H1 (cell line): Measurements from ENCODE around the gene DGCR8. TPM values are rescaled to one million over a fixed set of nuclear protein-coding genes. Genes with fewer than 3 reads are reported as not detected.

Experiments
- CTCF ChIA-PET: fragments of 300-600 bp; sonication (Branson Sonifier 250); formaldehyde crosslinking; loops from one replicate; lab custom pipeline; 2021; ENCODE audit not compliant: partially characterized antibody; lab: Charles Lee
- POLR2A ChIA-PET: fragments of 300-600 bp; sonication (Branson Sonifier 250); formaldehyde crosslinking; loops from one replicate; lab custom pipeline; 2021; ENCODE audit warnings: inconsistent platforms; ENCODE audit not compliant: partially characterized antibody; lab: Charles Lee
- DNase-seq, 2 experiments: peaks; one replicate each; pipeline versions ENCODE4 v3.0.0 to v3.0.0-alpha.2; 2010 to 2022; ENCODE audit warnings: low spot score in 2 of 2, low read depth in 1 of 2, mixed read lengths in 1 of 2
- FAIRE-seq: peaks from 2 replicates; lab custom pipeline; 2011; peaks lifted over from hg19 to GRCh38; lab: Jason Lieb, UNC
- H2AFZ ChIP-seq: 2 replicates; pipeline ENCODE4 v1.8.1; 2012; ENCODE audit warnings: low read length, inconsistent platforms
- H2AK5ac ChIP-seq: 2 replicates; pipeline ENCODE4 v1.6.1; 2013; ENCODE audit warnings: low read depth, low read length
- H2BK120ac ChIP-seq: replicated peaks from 2 replicates; pipeline ENCODE3; 2013; ENCODE audit warnings: low read depth, low read length, inconsistent platforms
- H2BK12ac ChIP-seq: 2 replicates; pipeline ENCODE4 v1.6.1; 2013; ENCODE audit warnings: low read depth, low read length
- H2BK15ac ChIP-seq: 2 replicates; pipeline ENCODE4 v1.6.1; 2013; ENCODE audit warnings: low read length
- H2BK20ac ChIP-seq: 2 replicates; pipeline ENCODE4 v1.6.1; 2013; ENCODE audit warnings: low read length
- H2BK5ac ChIP-seq: 2 replicates; pipeline ENCODE4 v1.6.1; 2013; ENCODE audit warnings: low read depth, low read length
- H3K14ac ChIP-seq: 2 replicates; pipeline ENCODE4 v1.6.1; 2013; ENCODE audit warnings: inconsistent platforms; ENCODE audit not compliant: insufficient read length
- H3K18ac ChIP-seq: 2 replicates; pipeline ENCODE4 v1.6.1; 2013; ENCODE audit warnings: low read length; ENCODE audit errors: extremely low read depth
- H3K23ac ChIP-seq: 2 replicates; pipeline ENCODE4 v1.6.1; 2013; ENCODE audit warnings: inconsistent platforms; ENCODE audit not compliant: insufficient read length
- H3K23me2 ChIP-seq: 2 replicates; pipeline ENCODE4 v1.6.1; 2013; ENCODE audit warnings: low read depth, low read length
- H3K27ac ChIP-seq: 2 replicates; pipeline ENCODE4 v1.6.1; 2011; ENCODE audit warnings: low read depth, low read length, inconsistent platforms
- H3K27me3 ChIP-seq, 4 experiments: replicated peaks in 1 of 4; 1 replicate in 1 of 4; 2 replicates in 3 of 4; pipeline versions ENCODE4 v1.6.1 to v1.8.1; 2011 to 2013; ENCODE audit warnings: low read length in 3 of 4, mild to moderate bottlenecking in 3 of 4, inconsistent platforms in 2 of 4, mixed read lengths in 2 of 4, moderate library complexity in 1 of 4; ENCODE audit not compliant: control insufficient read depth in 3 of 4, insufficient read depth in 3 of 4; ENCODE audit errors: extremely low read depth in 1 of 4
- H3K36me3 ChIP-seq, 4 experiments: 2 replicates each; pipeline versions ENCODE4 v1.6.1 to v1.8.1; 2011 to 2013; ENCODE audit warnings: mild to moderate bottlenecking in 4 of 4, low read length in 3 of 4, moderate library complexity in 2 of 4, control low read depth in 1 of 4, inconsistent platforms in 1 of 4; ENCODE audit not compliant: insufficient read depth in 4 of 4, control insufficient read depth in 2 of 4
- H3K4ac ChIP-seq: replicated peaks from 2 replicates; pipeline ENCODE3; 2013; ENCODE audit warnings: low read length, low read depth, mixed read lengths, inconsistent platforms; ENCODE audit not compliant: insufficient read length
- H3K4me1 ChIP-seq, 4 experiments: replicated peaks in 1 of 4; 1 replicate in 1 of 4; 2 replicates in 3 of 4; pipeline versions ENCODE4 v1.6.1 to v1.8.1; 2011 to 2013; ENCODE audit warnings: low read length in 3 of 4, inconsistent platforms in 2 of 4, mixed read lengths in 1 of 4; ENCODE audit not compliant: insufficient read depth in 4 of 4, control insufficient read depth in 3 of 4
- H3K4me2 ChIP-seq, 2 experiments: 2 replicates each; pipeline versions ENCODE4 v1.6.1 to v1.8.1; 2011 to 2013; ENCODE audit warnings: low read depth in 2 of 2, low read length in 2 of 2, control low read depth in 1 of 2, inconsistent platforms in 1 of 2, mild to moderate bottlenecking in 1 of 2; ENCODE audit not compliant: insufficient read depth in 1 of 2
- H3K4me3 ChIP-seq, 4 experiments: fragments of 200-600, 300-600 bp in 1 of 4; sonication (generic), shearing (Covaris generic), sonication (Bioruptor Twin) in 1 of 4; 2 replicates each; pipeline versions ENCODE4 v1.5.1 to v1.8.1; 2011 to 2016; ENCODE audit warnings: low read length in 4 of 4, low read depth in 3 of 4, control low read depth in 2 of 4, inconsistent platforms in 2 of 4, mild to moderate bottlenecking in 2 of 4, mixed read lengths in 1 of 4, moderate library complexity in 1 of 4; ENCODE audit not compliant: insufficient read depth in 2 of 4; ENCODE audit errors: extremely low read depth in 1 of 4
- H3K56ac ChIP-seq: replicated peaks from 2 replicates; pipeline ENCODE3; 2013; ENCODE audit warnings: low read depth, mild to moderate bottlenecking, mixed read lengths, low read length, inconsistent platforms; ENCODE audit not compliant: insufficient read length
- H3K79me1 ChIP-seq: 2 replicates; pipeline ENCODE4 v1.6.1; 2013; ENCODE audit warnings: low read depth, low read length, control low read depth
- H3K79me2 ChIP-seq, 2 experiments: 2 replicates each; pipeline versions ENCODE4 v1.6.1 to v1.8.1; 2012 to 2013; ENCODE audit warnings: low read length in 2 of 2, mild to moderate bottlenecking in 2 of 2, inconsistent platforms in 1 of 2; ENCODE audit not compliant: insufficient read depth in 2 of 2, control insufficient read depth in 1 of 2
- H3K9ac ChIP-seq, 4 experiments: replicated peaks in 1 of 4; 1 replicate in 1 of 4; 2 replicates in 3 of 4; pipeline versions ENCODE4 v1.6.1 to v1.8.1; 2011 to 2013; ENCODE audit warnings: low read depth in 3 of 4, low read length in 3 of 4, control low read depth in 2 of 4, mild to moderate bottlenecking in 2 of 4, moderate library complexity in 2 of 4, inconsistent platforms in 1 of 4; ENCODE audit errors: extremely low read depth in 1 of 4
- H3K9me3 ChIP-seq, 2 experiments: 2 replicates each; pipeline versions ENCODE4 v1.6.1 to v1.8.1; 2012 to 2013; ENCODE audit warnings: mild to moderate bottlenecking in 2 of 2, moderate library complexity in 2 of 2, control low read depth in 1 of 2, inconsistent platforms in 1 of 2, low read depth in 1 of 2, low read length in 1 of 2, mixed read lengths in 1 of 2; ENCODE audit not compliant: insufficient read depth in 2 of 2
- H4K20me1 ChIP-seq, 2 experiments: replicated peaks in 1 of 2; 2 replicates each; pipeline versions ENCODE3 to v1.8.1; 2011 to 2013; ENCODE audit warnings: inconsistent platforms in 2 of 2, low read length in 2 of 2, mild to moderate bottlenecking in 1 of 2; ENCODE audit not compliant: insufficient read depth in 2 of 2, control insufficient read depth in 1 of 2
- H4K5ac ChIP-seq: 2 replicates; pipeline ENCODE4 v1.6.1; 2013; ENCODE audit warnings: low read length, low read depth, mixed read lengths, inconsistent platforms; ENCODE audit not compliant: insufficient read length
- H4K8ac ChIP-seq: 2 replicates; pipeline ENCODE4 v1.8.0; 2013; ENCODE audit warnings: mild to moderate bottlenecking, moderate library complexity, low read length, inconsistent platforms; ENCODE audit not compliant: insufficient read depth; ENCODE audit errors: extremely low read depth
- H4K91ac ChIP-seq: replicated peaks from 2 replicates; pipeline ENCODE3; 2013; ENCODE audit warnings: low read length, mixed read lengths, inconsistent platforms; ENCODE audit not compliant: insufficient read length
- BCL11A ChIP-seq, 2 experiments: IDR thresholded peaks; one replicate each; pipeline ENCODE4 v1.6.1; 2011; ENCODE audit warnings: low read depth in 2 of 2, low read length in 2 of 2, mild to moderate bottlenecking in 2 of 2
- CTCF ChIP-seq, 3 experiments: IDR thresholded peaks; 1 replicate in 2 of 3; 2 replicates in 1 of 3; pipeline versions ENCODE4 v1.5.1 to v1.6.1; 2011; ENCODE audit warnings: low read length in 3 of 3, mild to moderate bottlenecking in 3 of 3, inconsistent platforms in 2 of 3, low read depth in 1 of 3, moderate library complexity in 1 of 3; ENCODE audit not compliant: insufficient read depth in 1 of 3; ENCODE audit errors: control extremely low read depth in 1 of 3
- GTF2F1 ChIP-seq: IDR thresholded peaks from 2 replicates; pipeline ENCODE4 v1.6.1; 2012; ENCODE audit warnings: low read depth, low read length, improper control_type of control experiment, borderline replicate concordance
- MAFK ChIP-seq: IDR thresholded peaks from 2 replicates; pipeline ENCODE4 v1.6.1; 2012; ENCODE audit warnings: low read depth, mild to moderate bottlenecking, improper control_type of control experiment, low read length
- NANOG ChIP-seq: IDR thresholded peaks from 2 replicates; pipeline ENCODE4 v1.6.1; 2011; ENCODE audit warnings: low read length, low read depth, mild to moderate bottlenecking, inconsistent platforms; ENCODE audit not compliant: insufficient read depth, poor library complexity, severe bottlenecking
- RXRA ChIP-seq: IDR thresholded peaks from 2 replicates; pipeline ENCODE4 v1.6.1; 2011; ENCODE audit warnings: low read depth, mild to moderate bottlenecking, low read length, moderate library complexity; ENCODE audit not compliant: insufficient read depth
- SAP30 ChIP-seq: fragments of 300-600 bp; sonication (generic); IDR thresholded peaks from 2 replicates; pipeline ENCODE4 v1.7.1; 2012; ENCODE audit warnings: low read length, moderate library complexity, mild to moderate bottlenecking, inconsistent platforms; ENCODE audit not compliant: insufficient read depth, insufficient replicate concordance
- SIX5 ChIP-seq: IDR thresholded peaks from 2 replicates; pipeline ENCODE4 v1.6.1; 2011; ENCODE audit warnings: mild to moderate bottlenecking, low read depth, low read length
- TEAD4 ChIP-seq: IDR thresholded peaks from 2 replicates; pipeline ENCODE4 v1.6.1; 2012; ENCODE audit warnings: low read depth, low read length, inconsistent platforms, mixed read lengths
- WGBS, 2 experiments: shearing (Covaris generic) in 1 of 2; methylation state at CpG; one replicate each; pipeline versions ENCODE4 v1.1.6 to v1.1.7; 2013 to 2015; ENCODE audit warnings: low lambda C conversion rate in 2 of 2, mixed read lengths in 2 of 2, inconsistent platforms in 1 of 2, low coverage in 1 of 2, missing lambda C conversion rate in 1 of 2; ENCODE audit not compliant: insufficient replicate concordance in 2 of 2, insufficient coverage in 1 of 2, insufficient read length in 1 of 2; ENCODE audit errors: extremely low coverage in 1 of 2, missing lambda C conversion rate in 1 of 2; 5-methylcytosine and 5-hydroxymethylcytosine counted together
- polyA plus RNA-seq, 7 experiments: library from polyadenylated mRNA; depleted of rRNA in 3 of 7; stranded (reverse) in 5 of 7; unstranded in 2 of 7; fragments of >200 nt in 5 of 7; fragments of 200-250 nt in 2 of 7; gene quantifications; 1 replicate in 5 of 7; 2 replicates in 1 of 7; 4 replicates in 1 of 7; pipeline versions ENCODE4 v1.2.1 to v1.2.3, GENCODE V29; 2011 to 2013; ENCODE audit warnings: missing spikeins in 2 of 7, mixed read lengths in 2 of 7
- total RNA-seq: library from RNA; stranded (reverse); fragmentation: NEBNext Ultra II Directional; extraction: Animal tissue kit (Norgen Biotek cat#: 25700); gene quantifications from 2 replicates; pipeline ENCODE4 v1.2.1, GENCODE V29; 2021
- TF ChIP-seq, protein P1 (sequence below): IDR thresholded peaks from 2 replicates; pipeline ENCODE4 v1.6.1; 2011; ENCODE audit warnings: low read length, improper control_type of control experiment

Gene DGCR8
- total and polyA plus RNA-seq, 2 of the 8 experiments (the other 6 are each of a cell fraction or from before 2014, with no cell fraction given): 23.7 to 43.7 TPM

DNA sequence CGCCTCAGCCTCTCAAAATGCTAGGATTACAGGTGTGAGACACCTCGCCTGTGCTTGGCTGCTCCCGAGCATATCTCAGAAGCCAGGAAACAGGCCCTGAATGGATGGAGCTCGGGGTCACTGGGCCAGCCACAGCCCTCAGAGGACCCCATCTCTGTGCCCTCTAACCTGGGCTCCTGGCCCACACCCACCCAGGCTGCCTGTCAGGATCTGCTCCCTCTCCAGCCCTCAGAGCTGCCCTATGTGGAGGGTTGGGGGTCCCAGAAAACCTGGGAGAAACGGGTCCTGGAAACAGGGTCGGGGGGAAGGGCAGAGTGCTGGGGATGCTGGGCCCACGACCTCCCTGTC lies 76.0 kb downstream of the DGCR8 start:
- H3K56ac ChIP-seq: no peak overlapping the region
- H3K9me3 ChIP-seq: no peaks in the 10 kb centered on the region
- H3K4me3 ChIP-seq: no peak overlapping the region
- H3K27ac ChIP-seq: no peak overlapping the region
- ChIA-PET POLR2A (no interaction called here), CTCF (interaction anchor here (1.0 to 7.7 kb wide), 9 partner anchors 12 to 132 kb away, joined by 3 to 98 read pairs (median 11); no protein-coding TSS in a partner anchor)
- DNase-seq: no peak
- peak overlapping the region; percentile 40 for H4K91ac ChIP-seq
- H3K27me3 ChIP-seq: no peaks in the 10 kb centered on the region
- no peak overlapping the region for H4K8ac ChIP-seq
- H3K79me1 ChIP-seq: no peaks in the 10 kb centered on the region
- WGBS, 2 experiments: 79% methylated on average over 7 of the region's 7 CpGs; no CpG with 5 or more reads in 1 of the 2 experiments
- no peak overlapping the region for H2BK5ac ChIP-seq
- H4K5ac ChIP-seq: no peak overlapping the region
- H3K23me2 ChIP-seq: no peaks in the 10 kb centered on the region
- H3K9ac ChIP-seq: no peak overlapping the region
- H3K14ac ChIP-seq: no peak overlapping the region
- H2BK15ac ChIP-seq: no peak overlapping the region
- no peak overlapping the region for H3K4ac ChIP-seq
- no peak overlapping the region for H3K23ac ChIP-seq
- no peak overlapping the region for H2BK120ac ChIP-seq
- H2AK5ac ChIP-seq: no peak overlapping the region
- H2BK20ac ChIP-seq: no peak overlapping the region
- no peak overlapping the region for H3K18ac ChIP-seq
- peaks cover 0 to 7% (median 4%) of the 10 kb centered on the region in 4 experiments; a peak in 4 of 7 replicates for H3K4me1 ChIP-seq
- no peaks in the 10 kb centered on the region for H4K20me1 ChIP-seq
- H3K4me2 ChIP-seq: no peak overlapping the region
- no peaks in the 10 kb centered on the region for H3K36me3 ChIP-seq
- no peak for FAIRE-seq
- H2AFZ ChIP-seq: no peak overlapping the region
- no peak overlapping the region for H2BK12ac ChIP-seq
- no peaks in the 10 kb centered on the region for H3K79me2 ChIP-seq
- TF ChIP-seq, protein P1, sequence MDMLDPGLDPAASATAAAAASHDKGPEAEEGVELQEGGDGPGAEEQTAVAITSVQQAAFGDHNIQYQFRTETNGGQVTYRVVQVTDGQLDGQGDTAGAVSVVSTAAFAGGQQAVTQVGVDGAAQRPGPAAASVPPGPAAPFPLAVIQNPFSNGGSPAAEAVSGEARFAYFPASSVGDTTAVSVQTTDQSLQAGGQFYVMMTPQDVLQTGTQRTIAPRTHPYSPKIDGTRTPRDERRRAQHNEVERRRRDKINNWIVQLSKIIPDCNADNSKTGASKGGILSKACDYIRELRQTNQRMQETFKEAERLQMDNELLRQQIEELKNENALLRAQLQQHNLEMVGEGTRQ: no peak
- TF ChIP-seq RXRA (no peak), CTCF (IDR thresholded peaks at IDR 0.05; ENCODE audit: control extremely low read depth in 1 of 3, insufficient read depth in 1 of 3, low read depth in 1 of 3, low read length in 3 of 3) (no peak), MAFK (no peak), SIX5 (no peak), GTF2F1 (no peak), NANOG (no peak), SAP30 (no peak), BCL11A (IDR thresholded peaks at IDR 0.05; ENCODE audit: low read depth in 2 of 2, low read length in 2 of 2) (no peak), TEAD4 (no peak)
